GM12891 (cell line): ENCODE data around the gene FGF21.
"Not testable (repeated sequence)": the region's sequence is repeated elsewhere in the genome, so short reads cannot be mapped to it uniquely, and the experiment has no call there.

ENCODE experiments used
- DNase-seq: peaks from one replicate; pipeline ENCODE4 v3.0.0; 2011; ENCODE audit warnings: low spot score; ENCODE audit not compliant: insufficient read length
- FAIRE-seq: peaks from 2 replicates; lab custom pipeline; 2011; peaks lifted over from hg19 to GRCh38; lab: Jason Lieb, UNC
- PAX5 ChIP-seq: IDR thresholded peaks from 2 replicates; pipeline ENCODE4 v1.6.1; 2011; ENCODE audit warnings: low read length, moderate library complexity, mild to moderate bottlenecking; ENCODE audit not compliant: insufficient read depth, severe bottlenecking
- POLR2A ChIP-seq: IDR thresholded peaks from 2 replicates; pipeline ENCODE4 v1.6.1; 2011; ENCODE audit warnings: low read depth, low read length, control low read depth
- POLR2AphosphoS5 ChIP-seq: IDR thresholded peaks from 2 replicates; pipeline ENCODE4 v1.6.1; 2011; ENCODE audit warnings: low read depth, low read length, control low read depth
- POU2F2 ChIP-seq: IDR thresholded peaks from 2 replicates; pipeline ENCODE4 v1.6.1; 2011; ENCODE audit warnings: low read depth, mild to moderate bottlenecking, control low read depth, low read length, moderate library complexity
- SPI1 ChIP-seq: IDR thresholded peaks from 2 replicates; pipeline ENCODE4 v1.6.1; 2011; ENCODE audit warnings: low read depth, low read length, control low read depth
- TAF1 ChIP-seq: IDR thresholded peaks from 2 replicates; pipeline ENCODE4 v1.6.1; 2011; ENCODE audit warnings: low read depth, low read length, control low read depth

The FGF21 gene

DNA sequence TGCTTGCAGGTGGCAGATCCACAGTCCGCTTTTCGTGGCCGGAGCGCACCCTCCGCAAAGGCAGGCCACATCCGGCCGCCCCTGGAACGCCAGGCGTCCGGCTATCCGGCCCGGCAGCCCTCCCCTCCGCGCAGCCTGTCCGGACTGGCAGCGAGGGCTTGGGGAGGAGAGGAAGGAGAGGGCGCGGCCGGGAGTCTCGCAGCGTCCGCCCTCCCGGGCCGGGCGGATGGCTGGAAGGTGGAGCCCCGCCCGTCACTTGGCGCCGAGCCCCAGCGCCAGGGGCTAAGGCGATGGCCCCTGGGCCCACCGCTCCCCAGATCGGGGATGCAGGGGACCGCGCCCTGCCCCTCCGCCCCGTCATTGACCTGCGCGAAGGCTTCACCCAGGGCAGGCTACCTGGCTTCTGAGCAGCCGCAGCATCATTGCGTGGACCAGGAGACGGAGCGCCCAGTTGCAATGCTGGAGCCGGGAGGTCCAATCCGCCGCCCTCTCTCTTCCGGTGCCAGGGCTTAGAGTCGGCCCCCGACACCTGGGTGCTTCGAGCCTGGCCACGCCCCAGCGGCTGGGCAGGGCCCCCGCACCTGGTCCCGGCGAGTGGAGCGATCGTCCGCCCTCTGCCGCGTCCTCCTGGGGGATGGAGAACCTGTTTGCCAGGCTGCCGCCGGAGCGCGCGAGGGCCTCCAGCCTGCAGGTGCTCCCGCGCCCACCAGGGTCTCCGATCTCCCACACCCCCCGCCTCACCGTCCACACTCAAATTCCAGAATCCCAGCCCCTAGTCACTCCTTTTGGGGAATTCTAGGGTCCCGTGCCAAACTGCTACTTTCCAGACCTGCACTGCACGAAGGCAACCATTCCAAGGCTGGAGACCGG, 2.6 kb upstream of the FGF21 start, which contains the start of gene FUT1:
Gene FUT1 (minus strand): TSS at position 146 of the 870 bp plus-strand sequence. CDS start 1,360 bp downstream, outside the sequence.
- no peak for TF ChIP-seq POLR2AphosphoS5
- TF ChIP-seq POU2F2: no peak
- TF ChIP-seq PAX5: no peak
- no peak for TF ChIP-seq SPI1
- no peak for TF ChIP-seq TAF1
- no peak for TF ChIP-seq POLR2A
- FAIRE-seq: no peak
- DNase-seq: no peak

DNA sequence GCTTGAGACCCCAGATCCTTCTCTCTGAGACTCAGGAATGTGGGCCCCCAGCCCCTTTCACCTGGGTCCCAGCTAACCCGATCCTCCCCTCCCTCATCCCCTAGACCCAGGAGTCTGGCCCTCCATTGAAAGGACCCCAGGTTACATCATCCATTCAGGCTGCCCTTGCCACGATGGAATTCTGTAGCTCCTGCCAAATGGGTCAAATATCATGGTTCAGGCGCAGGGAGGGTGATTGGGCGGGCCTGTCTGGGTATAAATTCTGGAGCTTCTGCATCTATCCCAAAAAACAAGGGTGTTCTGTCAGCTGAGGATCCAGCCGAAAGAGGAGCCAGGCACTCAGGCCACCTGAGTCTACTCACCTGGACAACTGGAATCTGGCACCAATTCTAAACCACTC, 463 bp downstream of the FGF21 start:
- DNase-seq: no peak
- no peak for FAIRE-seq
- TF ChIP-seq POLR2AphosphoS5 (no peak), POU2F2 (no peak), PAX5 (no peak), POLR2A (no peak), SPI1 (no peak), TAF1 (no peak)

DNA sequence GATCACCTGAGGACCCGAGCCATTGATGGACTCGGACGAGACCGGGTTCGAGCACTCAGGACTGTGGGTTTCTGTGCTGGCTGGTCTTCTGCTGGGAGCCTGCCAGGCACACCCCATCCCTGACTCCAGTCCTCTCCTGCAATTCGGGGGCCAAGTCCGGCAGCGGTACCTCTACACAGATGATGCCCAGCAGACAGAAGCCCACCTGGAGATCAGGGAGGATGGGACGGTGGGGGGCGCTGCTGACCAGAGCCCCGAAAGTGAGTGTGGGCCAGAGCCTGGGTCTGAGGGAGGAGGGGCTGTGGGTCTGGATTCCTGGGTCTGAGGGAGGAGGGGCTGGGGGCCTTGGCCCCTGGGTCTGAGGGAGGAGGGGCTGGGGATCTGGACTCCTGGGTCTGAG, 888 bp downstream of the FGF21 start:
- no peak for FAIRE-seq
- DNase-seq: no peak
- TF ChIP-seq TAF1 (no peak), SPI1 (no peak), POLR2A (no peak), PAX5 (no peak), POLR2AphosphoS5 (no peak), POU2F2 (no peak)

DNA sequence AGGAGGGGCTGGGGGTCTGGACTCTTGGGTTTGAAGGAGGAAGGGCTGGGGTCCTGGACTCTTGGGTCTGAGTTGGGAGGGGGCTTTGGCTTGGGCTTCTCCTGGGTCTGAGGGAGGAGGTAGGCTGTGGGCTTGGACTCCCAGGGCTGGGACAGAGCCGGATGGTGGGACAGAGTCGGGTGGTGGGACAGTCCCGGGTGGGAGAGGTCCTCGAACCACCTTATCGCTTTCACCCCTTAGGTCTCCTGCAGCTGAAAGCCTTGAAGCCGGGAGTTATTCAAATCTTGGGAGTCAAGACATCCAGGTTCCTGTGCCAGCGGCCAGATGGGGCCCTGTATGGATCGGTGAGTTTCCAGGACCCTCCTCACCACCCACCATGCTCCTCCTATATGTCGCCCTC, 1.4 kb downstream of the FGF21 start:
- no peak for FAIRE-seq
- TF ChIP-seq POLR2AphosphoS5 (no peak), PAX5 (no peak)
- no peak for DNase-seq

DNA sequence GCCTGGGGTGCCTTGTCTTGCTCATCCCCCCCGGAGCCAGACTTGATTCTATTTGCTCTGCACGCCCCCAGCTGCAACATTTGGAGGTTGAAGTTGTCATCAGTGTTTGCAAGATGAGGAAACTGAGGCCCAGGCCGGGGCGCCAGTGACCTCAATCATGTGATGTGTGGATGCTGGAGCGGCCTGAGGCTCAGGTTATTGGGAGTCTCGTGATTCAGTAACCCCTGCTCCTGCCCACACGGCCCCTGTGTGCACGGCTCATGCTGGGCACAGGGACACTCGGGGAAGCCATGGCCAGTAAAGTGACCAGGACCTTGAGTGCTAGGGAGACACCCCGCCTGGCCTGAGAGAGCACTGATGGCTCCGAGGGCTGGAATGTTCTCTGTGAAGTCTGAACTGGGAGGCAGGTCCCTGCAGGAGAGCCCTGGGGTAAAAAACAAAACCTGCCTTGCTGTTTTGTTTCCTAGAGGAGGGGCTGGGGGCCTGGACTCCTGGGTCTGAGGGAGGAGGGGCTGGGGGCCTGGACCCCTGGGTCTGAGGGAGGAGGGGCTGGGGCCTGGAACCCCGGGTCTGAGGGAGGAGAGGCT, 1.9 kb downstream of the FGF21 start:
- DNase-seq: no peak
- no peak for TF ChIP-seq POLR2AphosphoS5
- no peak for TF ChIP-seq POU2F2
- TF ChIP-seq TAF1: no peak
- TF ChIP-seq POLR2A: no peak
- no peak for TF ChIP-seq SPI1
- no peak for TF ChIP-seq PAX5
- FAIRE-seq: no peak

DNA sequence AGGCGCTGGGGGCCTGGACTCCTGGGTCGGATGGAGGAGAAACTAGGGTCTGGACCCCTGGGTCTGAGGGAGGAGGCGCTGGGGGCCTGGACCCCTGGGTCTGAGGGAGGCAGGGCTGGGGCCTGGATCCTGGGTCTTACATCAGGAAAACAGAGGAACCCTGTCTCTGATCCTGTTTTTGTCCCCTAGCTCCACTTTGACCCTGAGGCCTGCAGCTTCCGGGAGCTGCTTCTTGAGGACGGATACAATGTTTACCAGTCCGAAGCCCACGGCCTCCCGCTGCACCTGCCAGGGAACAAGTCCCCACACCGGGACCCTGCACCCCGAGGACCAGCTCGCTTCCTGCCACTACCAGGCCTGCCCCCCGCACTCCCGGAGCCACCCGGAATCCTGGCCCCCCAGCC, 2.4 kb downstream of the FGF21 start:
- no peak for TF ChIP-seq POLR2AphosphoS5
- TF ChIP-seq PAX5: no peak
- no peak for TF ChIP-seq TAF1
- no peak for TF ChIP-seq POLR2A
- no peak for TF ChIP-seq POU2F2
- TF ChIP-seq SPI1: no peak
- FAIRE-seq (no peak), DNase-seq (no peak)

DNA sequence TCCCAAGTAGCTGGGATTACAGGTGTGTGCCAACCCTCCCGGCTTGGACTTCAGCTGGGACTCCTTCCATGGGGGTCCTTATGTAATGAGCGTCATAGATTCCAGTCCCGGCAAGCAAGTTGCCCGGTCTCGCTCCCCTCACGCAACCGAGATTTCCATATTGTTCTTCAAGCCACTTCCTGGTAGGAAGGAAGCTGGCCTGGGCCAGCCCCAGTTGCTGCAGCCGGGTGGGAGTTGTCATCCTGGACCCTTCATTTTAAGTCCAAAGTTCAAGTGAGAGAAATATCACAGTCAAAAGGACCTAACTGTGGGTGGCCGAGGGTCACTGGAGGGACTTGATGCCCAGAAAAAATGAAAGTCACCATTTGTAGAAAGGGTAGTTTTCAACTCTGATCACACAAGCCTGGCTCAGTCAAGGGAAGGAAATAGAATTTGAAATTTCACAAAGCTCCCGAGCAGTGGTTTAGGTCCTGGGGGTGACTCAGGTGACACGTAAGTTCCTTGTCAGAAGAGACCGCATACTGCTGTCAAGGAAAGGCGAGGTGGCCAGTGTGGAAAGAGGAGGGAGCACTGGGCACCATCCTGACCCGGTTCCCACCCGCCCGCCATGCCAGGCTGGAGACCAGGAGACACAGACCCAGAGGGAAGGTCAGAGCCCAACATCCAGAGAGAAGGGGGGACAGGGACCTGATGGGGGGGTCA, 5.3 kb downstream of the FGF21 start:
- no peak for TF ChIP-seq PAX5
- TF ChIP-seq POLR2AphosphoS5: no peak
- TF ChIP-seq POU2F2: no peak
- no peak for TF ChIP-seq TAF1
- TF ChIP-seq POLR2A: no peak
- no peak for TF ChIP-seq SPI1
- DNase-seq: no peak
- FAIRE-seq: peak; percentile 5

DNA sequence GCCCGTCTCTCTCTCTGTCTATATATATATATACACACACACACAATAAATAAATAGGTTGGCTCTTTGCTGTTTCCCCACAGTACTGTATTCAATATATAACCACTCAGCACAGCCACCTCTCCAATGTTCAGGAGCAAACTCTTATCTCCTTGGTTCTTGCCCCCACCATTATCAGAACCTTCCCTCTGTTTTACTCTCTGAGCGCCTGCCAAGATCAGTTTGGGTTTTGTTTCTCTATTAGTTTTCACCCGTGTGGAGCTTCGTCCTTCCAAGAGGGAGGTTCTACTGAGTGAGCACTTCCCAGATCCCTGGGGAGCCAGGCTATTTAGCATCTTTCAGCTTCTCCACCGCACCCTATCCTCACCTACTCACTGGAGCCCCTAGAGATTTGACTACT, 10.5 kb downstream of the FGF21 start:
- not testable (repeated sequence) for FAIRE-seq, DNase-seq

DNA sequence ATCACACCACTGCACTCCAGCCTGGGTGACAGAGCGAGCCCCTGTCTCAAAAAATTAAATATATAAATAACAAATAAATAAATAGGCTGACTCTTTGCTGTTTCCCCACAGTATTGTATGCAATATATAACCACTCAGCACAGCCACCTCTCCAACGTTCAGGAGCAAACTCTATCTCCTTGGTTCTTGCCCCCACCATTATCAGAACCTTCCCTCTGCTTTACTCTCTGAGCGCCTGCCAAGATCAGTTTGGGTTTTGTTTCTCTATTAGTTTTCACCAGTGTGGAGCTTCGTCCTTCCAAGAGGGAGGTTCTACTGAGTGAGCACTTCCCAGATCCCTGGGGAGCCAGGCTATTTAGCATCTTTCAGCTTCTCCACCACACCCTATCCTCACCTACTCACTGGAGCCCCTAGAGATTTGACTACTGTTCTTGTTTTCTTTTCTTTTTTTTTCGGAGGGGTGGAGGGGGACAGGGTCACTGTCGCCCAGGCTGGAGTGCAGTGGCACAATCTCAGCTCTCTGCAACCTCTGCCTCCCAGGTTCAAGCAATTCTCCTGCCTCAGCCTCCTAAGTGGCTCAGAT, 12.9 kb downstream of the FGF21 start:
- DNase-seq, FAIRE-seq: not testable (repeated sequence)
